NOMO-1 (cell line): ENCODE data around the gene PCLAF.
"Not testable (repeated sequence)": the region's sequence is repeated elsewhere in the genome, so short reads cannot be mapped to it uniquely, and the experiment has no call there.

ENCODE experiments used
- DNase-seq, 2 experiments: peaks; one replicate each; lab custom pipeline; 2025; ENCODE audit not compliant: unreplicated experiment in 2 of 2; lab: John Stamatoyannopoulos, UW

Gene PCLAF

GRCh38 chr15:64326458-64326857 lies 54.8 kb downstream of the PCLAF start:
- not testable (repeated sequence) for DNase-seq

GRCh38 chr15:64324165-64324877 lies 56.9 kb downstream of the PCLAF start:
- no peak for DNase-seq

GRCh38 chr15:64315216-64315615 lies 66.0 kb downstream of the PCLAF start:
- DNase-seq: no peak

GRCh38 chr15:64314456-64314855 lies 66.8 kb downstream of the PCLAF start:
- DNase-seq: no peak
